TTC549 (cell line): ENCODE data around the gene FRY.

Source experiments
- FAIRE-seq: peaks from 2 replicates; lab custom pipeline; 2012; peaks lifted over from hg19 to GRCh38; lab: Jason Lieb, UNC

FRY gene

DNA sequence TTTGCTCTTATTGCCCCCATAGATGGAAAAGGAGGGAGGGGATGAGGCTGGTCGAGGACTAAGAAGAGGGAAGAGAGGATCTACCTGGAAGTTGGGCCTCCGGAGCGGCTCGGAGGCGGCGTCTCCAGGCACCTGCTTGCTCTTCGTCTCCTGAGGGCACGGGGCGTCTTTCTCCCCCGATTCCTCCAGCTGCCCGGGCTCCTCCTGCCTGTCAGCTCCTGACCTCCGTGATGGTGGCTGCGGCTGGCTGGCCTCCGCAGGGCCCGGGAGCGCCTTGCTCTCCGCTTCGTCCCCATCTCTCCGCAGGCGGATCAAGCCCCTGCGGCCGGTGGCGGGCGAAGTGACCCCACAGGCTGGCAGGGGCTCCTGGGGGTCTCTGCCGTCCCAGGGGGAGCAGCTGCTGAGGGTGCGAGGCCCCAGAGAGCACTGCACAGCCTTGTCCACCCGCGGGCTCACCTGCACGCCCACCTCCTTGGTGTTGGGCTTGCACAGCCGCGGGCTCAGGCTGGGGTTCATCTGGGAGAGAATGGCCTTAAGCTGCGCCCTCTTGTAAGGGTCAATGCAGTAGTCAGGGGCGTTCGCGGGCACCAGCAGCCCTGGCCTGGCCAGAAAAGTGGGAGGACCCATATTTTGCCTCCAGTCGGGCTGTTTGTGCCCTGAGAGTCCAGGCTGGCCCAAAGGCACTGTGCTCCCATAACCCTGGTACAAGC is 279.8 kb downstream of the FRY start:
- no peak for FAIRE-seq

DNA sequence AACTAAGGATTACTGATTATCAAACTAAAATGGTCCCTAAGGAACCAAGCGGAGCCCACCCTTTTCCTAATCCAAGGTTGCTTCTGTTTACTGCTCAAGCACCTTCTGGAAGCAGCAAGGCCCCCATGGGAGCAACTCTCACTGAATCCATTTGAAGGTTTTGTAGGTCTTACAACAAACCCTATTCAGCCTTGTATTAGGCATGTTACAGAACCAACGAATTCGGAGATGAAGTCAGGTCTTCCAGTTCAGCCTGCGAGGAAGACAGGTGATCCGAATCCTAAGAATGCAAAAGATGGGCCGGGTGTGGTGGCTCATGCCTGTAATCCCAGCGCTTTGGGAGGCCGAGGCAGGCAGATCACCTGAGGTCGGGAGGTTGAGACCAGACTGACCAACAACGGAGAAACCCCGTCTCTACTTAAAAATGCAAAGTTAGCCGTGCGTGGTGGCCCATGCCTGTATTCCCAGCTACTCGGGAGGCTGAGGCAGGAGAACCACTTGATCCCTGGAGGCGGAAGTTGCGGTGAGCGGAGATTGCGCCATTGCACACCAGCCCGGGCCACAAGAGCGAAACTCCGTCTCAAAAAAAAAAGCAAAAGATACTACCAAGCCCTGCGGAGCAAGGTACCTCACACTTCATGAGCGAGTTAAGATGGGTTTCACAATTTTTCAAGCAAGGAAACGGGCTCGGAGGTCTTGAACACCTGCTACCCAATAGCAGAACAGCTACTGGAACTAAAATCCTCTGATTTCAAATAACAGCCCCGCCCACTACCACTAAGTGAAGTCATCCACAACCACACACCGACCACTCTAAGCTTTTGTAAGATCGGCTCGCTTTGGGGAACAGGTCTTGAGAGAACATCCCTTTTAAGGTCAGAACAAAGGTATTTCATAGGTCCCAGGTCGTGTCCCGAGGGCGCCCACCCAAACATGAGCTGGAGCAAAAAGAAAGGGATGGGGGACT is 283.0 kb downstream of the FRY start:
- no peak for FAIRE-seq

DNA sequence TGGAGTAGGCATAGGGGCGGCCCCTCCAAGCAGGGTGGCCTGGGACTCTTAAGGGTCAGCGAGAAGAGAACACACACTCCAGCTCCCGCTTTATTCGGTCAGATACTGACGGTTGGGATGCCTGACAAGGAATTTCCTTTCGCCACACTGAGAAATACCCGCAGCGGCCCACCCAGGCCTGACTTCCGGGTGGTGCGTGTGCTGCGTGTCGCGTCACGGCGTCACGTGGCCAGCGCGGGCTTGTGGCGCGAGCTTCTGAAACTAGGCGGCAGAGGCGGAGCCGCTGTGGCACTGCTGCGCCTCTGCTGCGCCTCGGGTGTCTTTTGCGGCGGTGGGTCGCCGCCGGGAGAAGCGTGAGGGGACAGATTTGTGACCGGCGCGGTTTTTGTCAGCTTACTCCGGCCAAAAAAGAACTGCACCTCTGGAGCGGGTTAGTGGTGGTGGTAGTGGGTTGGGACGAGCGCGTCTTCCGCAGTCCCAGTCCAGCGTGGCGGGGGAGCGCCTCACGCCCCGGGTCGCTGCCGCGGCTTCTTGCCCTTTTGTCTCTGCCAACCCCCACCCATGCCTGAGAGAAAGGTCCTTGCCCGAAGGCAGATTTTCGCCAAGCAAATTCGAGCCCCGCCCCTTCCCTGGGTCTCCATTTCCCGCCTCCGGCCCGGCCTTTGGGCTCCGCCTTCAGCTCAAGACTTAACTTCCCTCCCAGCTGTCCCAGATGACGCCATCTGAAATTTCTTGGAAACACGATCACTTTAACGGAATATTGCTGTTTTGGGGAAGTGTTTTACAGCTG is 283.9 kb downstream of the FRY start, which contains the start of the genes BRCA2 and ZAR1L:
Gene BRCA2 (plus strand): TSS at position 271 of the 790 bp plus-strand sequence. CDS start 953 bp downstream, outside the sequence.
Gene ZAR1L (minus strand): TSS at position 126 of the 790 bp plus-strand sequence. CDS start 3,438 bp downstream, outside the sequence.
- FAIRE-seq: no peak

DNA sequence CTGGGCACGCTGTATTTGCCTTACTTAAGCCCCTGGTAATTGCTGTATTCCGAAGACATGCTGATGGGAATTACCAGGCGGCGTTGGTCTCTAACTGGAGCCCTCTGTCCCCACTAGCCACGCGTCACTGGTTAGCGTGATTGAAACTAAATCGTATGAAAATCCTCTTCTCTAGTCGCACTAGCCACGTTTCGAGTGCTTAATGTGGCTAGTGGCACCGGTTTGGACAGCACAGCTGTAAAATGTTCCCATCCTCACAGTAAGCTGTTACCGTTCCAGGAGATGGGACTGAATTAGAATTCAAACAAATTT is 284.4 kb downstream of the FRY start:
- no peak for FAIRE-seq

DNA sequence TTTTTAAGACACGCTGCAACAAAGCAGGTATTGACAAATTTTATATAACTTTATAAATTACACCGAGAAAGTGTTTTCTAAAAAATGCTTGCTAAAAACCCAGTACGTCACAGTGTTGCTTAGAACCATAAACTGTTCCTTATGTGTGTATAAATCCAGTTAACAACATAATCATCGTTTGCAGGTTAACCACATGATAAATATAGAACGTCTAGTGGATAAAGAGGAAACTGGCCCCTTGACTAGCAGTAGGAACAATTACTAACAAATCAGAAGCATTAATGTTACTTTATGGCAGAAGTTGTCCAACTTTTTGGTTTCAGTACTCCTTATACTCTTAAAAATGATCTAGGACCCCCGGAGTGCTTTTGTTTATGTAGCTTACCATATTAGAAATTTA is 284.9 kb downstream of the FRY start:
- no peak for FAIRE-seq

DNA sequence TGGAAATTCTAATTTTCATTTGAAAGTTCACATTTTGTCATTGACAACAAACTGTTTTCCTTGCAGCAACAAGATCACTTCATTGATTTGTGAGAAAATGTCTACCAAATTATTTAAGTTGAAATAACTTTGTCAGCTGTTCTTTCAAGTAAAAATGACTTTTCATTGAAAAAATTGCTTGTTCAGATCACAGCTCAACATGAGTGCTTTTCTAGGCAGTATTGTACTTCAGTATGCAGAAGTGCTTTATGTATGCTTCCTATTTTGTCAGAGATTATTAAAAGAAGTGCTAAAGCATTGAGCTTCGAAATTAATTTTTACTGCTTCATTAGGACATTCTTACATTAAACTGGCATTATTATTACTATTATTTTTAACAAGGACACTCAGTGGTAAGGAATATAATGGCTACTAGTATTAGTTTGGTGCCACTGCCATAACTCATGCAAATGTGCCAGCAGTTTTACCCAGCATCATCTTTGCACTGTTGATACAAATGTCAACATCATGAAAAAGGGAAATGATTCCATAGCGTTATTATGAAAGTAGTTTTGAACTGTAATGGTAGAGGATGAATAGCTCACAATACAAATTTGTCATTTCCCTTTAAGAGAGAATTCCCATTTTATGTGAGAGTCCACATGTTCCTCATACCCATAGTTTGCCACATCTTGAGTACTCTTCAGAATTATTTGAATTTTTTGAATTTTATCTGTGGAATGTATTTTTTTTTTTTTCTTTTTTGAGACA is 286.3 kb downstream of the FRY start:
- FAIRE-seq: no peak

DNA sequence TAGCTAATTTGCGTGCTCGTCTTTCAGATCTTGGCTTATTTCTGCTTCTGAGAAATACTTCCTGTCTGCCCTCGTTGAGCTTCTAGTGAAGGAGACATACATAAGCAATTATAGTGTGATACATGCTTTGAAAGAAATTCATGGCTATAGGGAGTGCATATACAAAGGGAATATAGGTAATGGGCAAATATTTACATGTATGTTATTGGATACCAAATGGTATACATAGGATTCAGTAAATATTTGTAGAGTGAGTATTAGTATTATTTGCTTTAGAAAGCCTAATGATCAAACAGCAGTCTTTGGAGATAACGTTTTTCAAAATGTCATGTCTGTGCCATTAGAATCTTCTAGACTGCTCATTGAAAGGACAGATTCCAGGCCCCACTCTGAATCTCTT is 289.0 kb downstream of the FRY start:
- no peak for FAIRE-seq

DNA sequence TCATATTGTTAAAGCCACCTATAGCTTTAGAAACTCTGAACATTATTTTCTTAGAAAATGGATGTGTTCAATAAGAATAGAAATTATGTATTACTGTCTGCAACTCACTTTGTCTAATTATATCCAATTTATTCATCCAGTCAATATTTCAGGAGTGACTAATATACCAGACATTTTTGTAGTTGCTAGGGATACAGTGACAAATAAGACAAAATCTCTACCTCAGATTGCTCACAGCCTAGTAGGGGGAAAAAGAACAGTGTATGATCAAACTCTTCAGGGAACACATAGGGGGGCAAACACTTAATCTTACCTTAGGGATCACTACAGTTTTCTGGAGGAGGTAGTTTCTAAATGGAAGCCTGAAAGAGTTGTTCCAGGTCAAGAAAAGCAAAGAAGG is 292.3 kb downstream of the FRY start:
- no peak for FAIRE-seq

DNA sequence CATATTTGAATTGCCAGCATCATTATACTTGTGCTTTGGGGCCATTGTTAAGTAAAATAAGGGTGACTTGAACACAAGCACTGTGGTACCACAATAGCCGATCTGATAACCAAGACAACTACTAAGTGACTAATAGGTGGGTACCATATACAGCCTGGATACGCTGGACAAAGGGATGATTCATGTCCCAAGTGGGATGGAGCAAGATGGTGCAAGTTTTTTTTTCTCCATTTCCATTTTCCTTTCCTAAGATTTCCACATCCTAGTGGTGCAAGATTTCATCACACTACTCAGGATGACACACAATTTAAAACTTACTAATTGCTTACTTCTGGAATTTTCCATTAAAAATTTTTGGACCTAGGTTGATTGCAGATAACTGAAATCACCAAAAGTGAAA is 298.9 kb downstream of the FRY start:
- FAIRE-seq: no peak

DNA sequence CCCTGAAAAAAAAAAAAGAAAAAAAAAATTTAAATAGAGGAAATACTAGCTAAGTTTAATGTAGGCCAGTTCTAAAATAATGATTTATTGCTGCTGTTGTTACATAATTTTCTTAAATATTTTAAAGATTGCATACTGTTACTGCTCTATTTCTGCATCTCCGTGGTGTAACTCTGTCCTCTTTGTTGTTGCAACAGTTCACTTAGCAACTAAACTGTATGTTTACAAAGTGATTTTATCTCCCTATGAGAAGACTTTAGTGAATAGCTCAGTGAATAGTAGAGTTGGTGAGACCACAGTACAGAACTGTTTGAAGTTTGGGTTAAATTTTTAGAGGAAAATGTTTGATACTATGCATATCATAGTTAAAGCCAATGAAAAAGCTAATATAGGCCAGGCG is 303.1 kb downstream of the FRY start:
- no peak for FAIRE-seq

DNA sequence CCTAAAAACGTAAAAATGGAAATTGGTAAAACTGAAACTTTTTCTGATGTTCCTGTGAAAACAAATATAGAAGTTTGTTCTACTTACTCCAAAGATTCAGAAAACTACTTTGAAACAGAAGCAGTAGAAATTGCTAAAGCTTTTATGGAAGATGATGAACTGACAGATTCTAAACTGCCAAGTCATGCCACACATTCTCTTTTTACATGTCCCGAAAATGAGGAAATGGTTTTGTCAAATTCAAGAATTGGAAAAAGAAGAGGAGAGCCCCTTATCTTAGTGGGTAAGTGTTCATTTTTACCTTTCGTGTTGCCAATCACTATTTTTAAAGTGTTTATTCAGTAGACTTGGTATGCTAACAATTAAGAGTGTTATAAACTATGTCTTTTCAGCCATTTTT is 309.3 kb downstream of the FRY start:
- no peak for FAIRE-seq

DNA sequence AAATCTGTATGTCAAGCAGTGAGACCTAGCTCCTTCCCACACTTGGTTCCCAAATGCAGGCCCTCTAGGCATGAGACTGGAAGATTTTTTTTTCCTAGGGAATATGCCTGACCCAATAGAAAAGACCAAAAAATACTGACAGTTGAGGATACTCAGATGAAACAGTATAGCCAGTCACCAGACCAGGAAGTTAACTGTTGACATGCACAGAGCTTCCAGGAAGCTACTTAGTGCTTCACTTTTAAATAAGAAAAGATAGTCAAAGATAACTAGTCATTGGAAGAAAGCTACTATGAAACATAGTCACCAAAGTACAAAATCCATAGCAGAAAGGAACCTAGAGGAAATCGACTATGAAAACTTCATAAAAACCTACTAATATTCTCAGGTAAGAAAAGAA is 316.1 kb downstream of the FRY start:
- FAIRE-seq: no peak
